Upper lobe of left lung (tissue), 6 donors: ENCODE data around the gene ARL4D. TPM values are rescaled to one million over a fixed set of nuclear protein-coding genes. Genes with fewer than 3 reads are reported as not detected.

Experiments
- ATAC-seq, 2 donors: fragments of 200-7000 bp; cut with Tn5 transposase; one replicate each; pipeline ENCODE4 v1.9.1; 2022; ENCODE audit warnings: mild to moderate bottlenecking in 2 of 2, moderate library complexity in 2 of 2; ENCODE audit not compliant: low FRiP score in 2 of 2
- DNase-seq, 2 donors: peaks; one replicate each; pipeline ENCODE4 v3.0.0-alpha.2; 2019 to 2020
- H3K27ac ChIP-seq, 4 donors: fragments of 200-600 bp; sonication (generic); one replicate each; pipeline ENCODE4 v1.5.1; 2016 to 2019
- H3K27me3 ChIP-seq, 4 donors: fragments of 200-600 bp; sonication (generic); one replicate each; pipeline ENCODE4 v1.5.1; 2017 to 2019
- H3K36me3 ChIP-seq, 4 donors: fragments of 200-600 bp; sonication (generic); one replicate each; pipeline ENCODE4 v1.5.1; 2016 to 2019
- H3K4me1 ChIP-seq, 4 donors: fragments of 200-600 bp; sonication (generic); one replicate each; pipeline ENCODE4 v1.5.1; 2018 to 2019
- H3K4me3 ChIP-seq, 4 donors: fragments of 200-600 bp; sonication (generic); one replicate each; pipeline ENCODE4 v1.5.1; 2017 to 2019; ENCODE audit warnings: mild to moderate bottlenecking in 2 of 4, moderate library complexity in 1 of 4
- H3K9me3 ChIP-seq, 4 donors: fragments of 200-600 bp; sonication (generic); one replicate each; pipeline ENCODE4 v1.5.1; 2018 to 2019
- CTCF ChIP-seq, 6 experiments: fragments of 450-650 bp in 4 of 6; fragments of 200-600 bp in 2 of 6; sonication (generic) in 2 of 6; IDR thresholded peaks; one replicate each; pipeline ENCODE4 v1.5.1; 2016 to 2019; ENCODE audit warnings: antibody characterized with exemption in 6 of 6
- EP300 ChIP-seq, 4 donors: sonication (generic); formaldehyde crosslinking; IDR thresholded peaks; one replicate each; pipeline ENCODE4 v1.5.1; 2017; ENCODE audit warnings: antibody characterized with exemption in 4 of 4, control low read depth in 2 of 4
- POLR2A ChIP-seq, 4 donors: fragments of 450-650 bp; IDR thresholded peaks; one replicate each; pipeline ENCODE4 v1.5.1; 2016 to 2017; ENCODE audit warnings: antibody characterized with exemption in 4 of 4, mild to moderate bottlenecking in 2 of 4
- POLR2AphosphoS5 ChIP-seq, 2 donors: sonication (generic); formaldehyde crosslinking; IDR thresholded peaks; one replicate each; pipeline ENCODE4 v1.5.1; 2017; ENCODE audit warnings: antibody characterized with exemption in 2 of 2
- WGBS, 2 donors: methylation state at CpG; one replicate each; pipeline ENCODE4 v1.1.5; 2017 to 2018; 5-methylcytosine and 5-hydroxymethylcytosine counted together
- total RNA-seq, 6 donors: library from RNA; depleted of rRNA in 4 of 6; stranded (reverse); fragments of >200 nt in 4 of 6; gene quantifications; one replicate each; pipeline versions ENCODE4 v1.1.0 to v1.2.1, GENCODE V29; 2016 to 2021
- donor health status: DM: no; HTN: no; CAD: no; lungs with moderate emphysema.
- donor health status: DM: no; HTN: yes; CAD: no; lungs with severe emphysema.

The ARL4D gene
- total RNA-seq, 6 donors from 2014 or later = 6.5 to 24.2 (median 9.4) TPM

GRCh38 chr17:43437756-43438155 lies 39.0 kb downstream of the ARL4D start:
- ATAC-seq (no peak), DNase-seq (no peak)
- TF ChIP-seq POLR2AphosphoS5 (IDR thresholded peaks at IDR 0.05) (no peak), POLR2A (IDR thresholded peaks at IDR 0.05) (no peak), EP300 (IDR thresholded peaks at IDR 0.05) (no peak), CTCF (IDR thresholded peaks at IDR 0.05) (no peak)
- no peaks in the 10 kb centered on the region for H3K27me3 ChIP-seq
- no peaks in the 10 kb centered on the region for H3K36me3 ChIP-seq
- no peaks in the 10 kb centered on the region for H3K9me3 ChIP-seq
- WGBS, 2 donors = 63 to 76% methylated on average over 1 of the region's 1 CpG
- H3K4me3 ChIP-seq = no peak overlapping the region
- no peaks in the 10 kb centered on the region for H3K4me1 ChIP-seq
- H3K27ac ChIP-seq = no peak overlapping the region

- Histone ChIP-seq H3K9me3 (no peaks in the 10 kb centered on the region), H3K27me3 (no peaks in the 10 kb centered on the region), H3K27ac (no peak overlapping the region), H3K36me3 (no peaks in the 10 kb centered on the region), H3K4me1 (no peaks in the 10 kb centered on the region), H3K4me3 (no peak overlapping the region)
- ATAC-seq (no peak), DNase-seq (no peak)
- WGBS, 2 donors = 82 to 83% methylated on average over 5 of the region's 5 CpGs
- TF ChIP-seq POLR2AphosphoS5 (IDR thresholded peaks at IDR 0.05) = no peak
- no peak for TF ChIP-seq CTCF (IDR thresholded peaks at IDR 0.05)
- no peak for TF ChIP-seq EP300 (IDR thresholded peaks at IDR 0.05)
- TF ChIP-seq POLR2A (IDR thresholded peaks at IDR 0.05) = no peak
Measured at GRCh38 chr17:43438626-43439025, 39.8 kb downstream of the ARL4D start.

GRCh38 chr17:43439041-43439440 lies 40.2 kb downstream of the ARL4D start:
- no peak for DNase-seq
- WGBS, 2 donors = 83 to 93% methylated on average over 1 of the region's 1 CpG

GRCh38 chr17:43442711-43443110 lies 43.9 kb downstream of the ARL4D start:
- no peak for DNase-seq
- Histone ChIP-seq H3K4me1 (no peaks in the 10 kb centered on the region), H3K4me3 (no peak overlapping the region), H3K27me3 (no peaks in the 10 kb centered on the region), H3K9me3 (no peaks in the 10 kb centered on the region), H3K27ac (no peak overlapping the region), H3K36me3 (no peaks in the 10 kb centered on the region)
- peak in 1 of 2 donors; percentile 75 for ATAC-seq
- 65 to 85% methylated on average over 2 of the region's 2 CpGs for WGBS, 2 donors
- TF ChIP-seq EP300 (IDR thresholded peaks at IDR 0.05) = no peak
- TF ChIP-seq CTCF (IDR thresholded peaks at IDR 0.05) = no peak
- TF ChIP-seq POLR2AphosphoS5 (IDR thresholded peaks at IDR 0.05) = no peak

More at GRCh38 chr17:43439041-43439440, 40.2 kb downstream of the ARL4D start:
- Histone ChIP-seq H3K36me3 (no peaks in the 10 kb centered on the region), H3K4me1 (no peaks in the 10 kb centered on the region), H3K4me3 (no peak overlapping the region), H3K27me3 (no peaks in the 10 kb centered on the region), H3K27ac (no peak overlapping the region), H3K9me3 (no peaks in the 10 kb centered on the region)
- TF ChIP-seq POLR2AphosphoS5 (IDR thresholded peaks at IDR 0.05) = no peak
- no peak for TF ChIP-seq CTCF (IDR thresholded peaks at IDR 0.05)
- no peak for TF ChIP-seq EP300 (IDR thresholded peaks at IDR 0.05)
- no peak for TF ChIP-seq POLR2A (IDR thresholded peaks at IDR 0.05)
- ATAC-seq = no peak

GRCh38 chr17:43443381-43443780 lies 44.6 kb downstream of the ARL4D start:
- TF ChIP-seq POLR2AphosphoS5 (IDR thresholded peaks at IDR 0.05) (no peak), EP300 (IDR thresholded peaks at IDR 0.05) (no peak), CTCF (IDR thresholded peaks at IDR 0.05) (no peak), POLR2A (IDR thresholded peaks at IDR 0.05) (no peak)
- Histone ChIP-seq H3K27ac (no peak overlapping the region), H3K36me3 (no peaks in the 10 kb centered on the region), H3K9me3 (no peaks in the 10 kb centered on the region), H3K4me3 (no peak overlapping the region), H3K4me1 (no peaks in the 10 kb centered on the region), H3K27me3 (no peaks in the 10 kb centered on the region)
- DNase-seq = no peak
- no peak for ATAC-seq
- 87 to 92% methylated on average over 3 of the region's 3 CpGs for WGBS, 2 donors
